Neuron (in vitro differentiated cells): ENCODE data around the gene NUP153.

Source experiments
- H2AFZ ChIP-seq: one replicate; pipeline ENCODE4 v1.6.1; 2013; ENCODE audit warnings: low read depth, mild to moderate bottlenecking, inconsistent platforms, low read length, moderate library complexity
- H3K27me3 ChIP-seq: one replicate; pipeline ENCODE4 v1.6.1; 2013; ENCODE audit warnings: low read length; ENCODE audit not compliant: insufficient read depth
- H3K36me3 ChIP-seq: one replicate; pipeline ENCODE4 v1.6.1; 2013; ENCODE audit warnings: low read length; ENCODE audit not compliant: insufficient read depth
- H3K4me1 ChIP-seq: one replicate; pipeline ENCODE4 v1.6.1; 2013; ENCODE audit warnings: low read length; ENCODE audit not compliant: insufficient read depth
- H3K4me3 ChIP-seq: 2 replicates; pipeline ENCODE4 v1.5.1; 2013; ENCODE audit warnings: mild to moderate bottlenecking, low read length, moderate library complexity
- H3K9me3 ChIP-seq: one replicate; pipeline ENCODE4 v1.6.1; 2013; ENCODE audit warnings: low read length

The NUP153 gene

GRCh38 chr6:17705778-17706579 lies 746 bp downstream of the NUP153 start:
- peaks cover 8% of the 10 kb centered on the region for H3K4me1 ChIP-seq
- no peaks in the 10 kb centered on the region for H3K9me3 ChIP-seq
- H3K36me3 ChIP-seq = no peaks in the 10 kb centered on the region

DNA sequence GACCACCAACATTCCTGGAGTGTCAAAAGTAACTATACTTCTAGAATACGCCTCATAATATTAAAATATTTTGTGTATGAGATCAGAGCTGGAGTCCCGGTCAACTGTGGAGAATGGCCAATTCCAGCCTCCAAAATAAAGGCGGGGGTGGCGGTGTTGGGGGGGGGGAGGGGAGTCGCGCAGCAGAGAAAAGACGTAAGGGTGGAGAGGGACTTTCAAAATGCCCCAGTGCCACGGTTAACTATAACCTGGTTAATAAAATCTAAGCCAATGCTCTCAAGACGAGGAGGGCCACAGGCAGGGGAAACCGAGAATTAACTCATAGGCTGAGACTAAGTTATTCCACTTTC lies 1.3 kb downstream of the NUP153 start:
- H3K27me3 ChIP-seq = no peaks in the 10 kb centered on the region
- peak overlapping the region; percentile 94 for H3K4me3 ChIP-seq
- H3K4me1 ChIP-seq = peaks cover 8% of the 10 kb centered on the region
- H3K36me3 ChIP-seq = no peaks in the 10 kb centered on the region
- no peaks in the 10 kb centered on the region for H3K9me3 ChIP-seq
- H2AFZ ChIP-seq = peak overlapping the region; percentile 66

More at GRCh38 chr6:17705778-17706579, 746 bp downstream of the NUP153 start:
- Histone ChIP-seq H3K4me3 (peak overlapping the region; percentile 94), H2AFZ (peak overlapping the region; percentile 66), H3K27me3 (no peaks in the 10 kb centered on the region)

DNA sequence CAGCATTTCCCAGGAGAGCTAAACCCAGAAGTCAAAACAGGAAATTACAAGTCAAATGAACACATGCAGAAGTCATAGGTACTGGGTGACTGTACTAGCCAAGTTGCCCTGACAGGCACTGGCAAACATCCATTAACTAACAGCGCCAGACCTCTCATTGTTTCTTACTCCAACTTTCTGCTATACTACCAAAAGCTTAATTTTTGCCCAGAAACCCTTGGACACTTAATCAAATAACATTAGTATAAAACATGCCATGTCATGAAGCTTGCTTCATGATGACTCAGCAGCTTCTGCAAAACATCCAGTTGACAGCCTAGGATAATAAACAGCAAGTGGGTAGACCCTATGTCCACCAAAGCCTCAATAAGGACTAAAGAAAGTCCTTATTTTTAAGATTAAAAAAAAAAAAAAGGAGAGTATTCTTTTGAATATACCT lies 3.5 kb downstream of the NUP153 start:
- Histone ChIP-seq H2AFZ (no peak overlapping the region), H3K36me3 (no peaks in the 10 kb centered on the region), H3K4me1 (peaks cover 8% of the 10 kb centered on the region), H3K4me3 (no peak overlapping the region), H3K9me3 (peaks cover 3% of the 10 kb centered on the region), H3K27me3 (no peaks in the 10 kb centered on the region)

DNA sequence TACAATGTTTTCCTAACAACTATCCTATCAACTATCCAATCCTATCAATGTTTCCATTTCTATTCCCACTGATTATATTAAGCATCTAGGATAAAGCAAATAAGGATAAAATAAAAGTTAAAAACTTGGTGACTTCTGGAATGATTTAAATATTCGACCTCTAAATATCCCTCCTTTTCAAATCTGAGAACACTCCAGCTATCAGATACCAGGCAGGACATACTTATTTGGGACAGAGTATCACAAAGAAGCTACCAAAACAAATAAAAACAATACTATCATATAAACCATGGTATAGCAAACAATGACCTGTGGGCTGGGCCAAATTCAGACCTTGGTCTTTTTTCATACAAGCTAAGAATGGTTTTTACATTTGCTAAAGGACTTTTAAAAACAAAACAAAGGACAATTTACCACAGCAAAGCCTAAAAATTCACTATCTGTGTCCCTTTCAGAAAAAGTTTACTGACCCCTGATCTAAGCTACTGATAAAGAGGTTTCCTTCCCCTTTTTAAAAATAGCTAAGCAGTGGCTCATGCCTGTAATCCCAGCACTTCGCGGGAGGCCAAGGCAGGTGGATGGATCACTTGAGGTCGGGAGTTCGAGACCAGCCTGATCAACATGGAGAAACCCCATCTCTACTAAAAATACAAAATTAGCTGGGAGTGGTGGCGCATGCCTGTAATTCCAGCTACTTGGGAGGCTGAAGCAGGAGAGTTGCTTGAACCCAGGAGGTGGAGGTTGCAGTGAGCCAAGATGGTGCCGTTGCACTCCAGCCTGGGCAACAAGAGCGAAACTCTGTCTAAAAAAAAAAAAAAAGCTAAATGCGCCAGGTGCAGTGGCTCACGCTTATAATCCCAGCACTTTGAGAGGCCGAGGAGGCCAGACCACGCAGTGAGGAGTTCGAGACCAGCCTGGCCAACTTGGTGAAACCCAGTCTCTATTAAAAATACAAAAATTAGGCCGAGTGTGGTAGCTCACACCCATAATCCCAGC lies 6.0 kb downstream of the NUP153 start:
- Histone ChIP-seq H3K9me3 (peaks cover 3% of the 10 kb centered on the region), H3K27me3 (no peaks in the 10 kb centered on the region), H3K4me3 (no peak overlapping the region), H3K36me3 (no peaks in the 10 kb centered on the region), H3K4me1 (peaks cover 6% of the 10 kb centered on the region), H2AFZ (no peak overlapping the region)

GRCh38 chr6:17691925-17692538 lies 14.7 kb downstream of the NUP153 start:
- no peaks in the 10 kb centered on the region for H3K9me3 ChIP-seq
- no peaks in the 10 kb centered on the region for H3K4me1 ChIP-seq
- H3K27me3 ChIP-seq = no peaks in the 10 kb centered on the region
- no peak overlapping the region for H3K4me3 ChIP-seq
- H3K36me3 ChIP-seq = peaks cover 14% of the 10 kb centered on the region
- no peak overlapping the region for H2AFZ ChIP-seq

- H2AFZ ChIP-seq = no peak overlapping the region
- no peaks in the 10 kb centered on the region for H3K4me1 ChIP-seq
- no peak overlapping the region for H3K4me3 ChIP-seq
- no peaks in the 10 kb centered on the region for H3K27me3 ChIP-seq
- H3K36me3 ChIP-seq = peaks cover 35% of the 10 kb centered on the region
- H3K9me3 ChIP-seq = no peaks in the 10 kb centered on the region
Observed at GRCh38 chr6:17688481-17688880, 18.2 kb downstream of the NUP153 start.

- H2AFZ ChIP-seq = no peak overlapping the region
- H3K27me3 ChIP-seq = no peaks in the 10 kb centered on the region
- H3K9me3 ChIP-seq = no peaks in the 10 kb centered on the region
- no peak overlapping the region for H3K4me3 ChIP-seq
- H3K36me3 ChIP-seq = peaks cover 48% of the 10 kb centered on the region
- H3K4me1 ChIP-seq = no peaks in the 10 kb centered on the region
Observed at GRCh38 chr6:17687136-17687535, 19.6 kb downstream of the NUP153 start.

- no peak overlapping the region for H2AFZ ChIP-seq
- no peaks in the 10 kb centered on the region for H3K4me1 ChIP-seq
- H3K4me3 ChIP-seq = no peak overlapping the region
- H3K27me3 ChIP-seq = no peaks in the 10 kb centered on the region
- no peaks in the 10 kb centered on the region for H3K9me3 ChIP-seq
- H3K36me3 ChIP-seq = peaks cover 53% of the 10 kb centered on the region
Observed at GRCh38 chr6:17684134-17684533, 22.6 kb downstream of the NUP153 start.

- Histone ChIP-seq H2AFZ (no peak overlapping the region), H3K36me3 (peaks cover 49% of the 10 kb centered on the region), H3K4me3 (no peak overlapping the region)
Observed at GRCh38 chr6:17683428-17683827, 23.3 kb downstream of the NUP153 start.

GRCh38 chr6:17679726-17680125 lies 27.0 kb downstream of the NUP153 start:
- peaks cover 36% of the 10 kb centered on the region for H3K36me3 ChIP-seq
- H3K4me3 ChIP-seq = no peak overlapping the region
- H3K27me3 ChIP-seq = no peaks in the 10 kb centered on the region
- H3K9me3 ChIP-seq = no peaks in the 10 kb centered on the region
- H3K4me1 ChIP-seq = no peaks in the 10 kb centered on the region
- no peak overlapping the region for H2AFZ ChIP-seq

More at GRCh38 chr6:17683428-17683827, 23.3 kb downstream of the NUP153 start:
- H3K27me3 ChIP-seq = no peaks in the 10 kb centered on the region
- H3K4me1 ChIP-seq = no peaks in the 10 kb centered on the region
- no peaks in the 10 kb centered on the region for H3K9me3 ChIP-seq

DNA sequence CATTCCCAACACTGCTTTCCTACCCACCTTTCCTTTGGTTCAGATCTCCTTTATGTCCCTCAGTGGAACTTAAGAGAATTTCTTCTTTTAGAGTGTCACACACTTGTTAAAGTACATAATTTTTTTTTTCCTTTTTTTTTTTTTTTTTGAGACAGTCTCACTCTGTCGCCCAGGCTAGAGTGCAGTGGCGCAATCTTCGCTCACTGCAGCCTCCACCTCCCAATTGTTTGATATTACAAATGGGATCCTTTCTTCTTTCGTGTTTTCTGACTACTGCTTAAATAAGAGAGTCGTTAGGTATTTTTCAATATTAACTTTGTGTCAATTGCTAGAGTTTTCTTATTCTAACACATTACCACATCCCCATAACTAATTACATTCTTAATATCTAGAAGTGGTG lies 29.1 kb downstream of the NUP153 start:
- H3K4me1 ChIP-seq = no peaks in the 10 kb centered on the region
- peaks cover 1% of the 10 kb centered on the region for H3K9me3 ChIP-seq
- H2AFZ ChIP-seq = no peak overlapping the region
- H3K36me3 ChIP-seq = peaks cover 37% of the 10 kb centered on the region
- no peaks in the 10 kb centered on the region for H3K27me3 ChIP-seq
- no peak overlapping the region for H3K4me3 ChIP-seq

DNA sequence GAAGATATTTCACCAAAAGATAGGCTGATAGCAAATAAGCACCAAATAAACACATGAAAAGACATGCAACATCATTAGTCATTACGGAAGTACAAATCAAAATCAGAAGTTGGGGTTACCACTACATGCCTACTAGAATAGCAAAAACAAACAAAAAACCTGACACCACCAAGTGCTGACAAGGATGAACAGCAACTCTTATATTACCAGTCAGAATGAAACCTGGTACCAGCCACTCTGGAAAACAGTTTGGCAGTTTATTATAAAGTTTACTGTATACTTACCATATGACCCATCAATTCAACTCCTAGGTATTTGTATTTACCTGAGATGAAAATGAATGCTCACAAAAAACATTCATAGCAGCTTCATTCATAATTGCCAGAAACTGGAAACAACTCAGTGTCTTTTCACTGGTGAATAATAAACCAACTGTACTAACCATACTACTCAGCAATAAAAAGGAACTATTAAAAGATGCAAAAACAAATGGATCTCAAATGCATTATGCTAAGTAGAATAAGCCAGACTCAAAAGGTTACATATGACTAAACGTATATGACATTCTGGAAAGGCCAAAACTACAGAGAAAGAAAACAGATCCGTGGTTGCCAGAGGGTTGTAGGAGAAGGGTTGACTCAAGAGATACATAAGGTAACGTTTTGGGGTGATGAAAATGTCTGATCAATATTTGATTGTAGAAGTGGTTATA lies 33.0 kb downstream of the NUP153 start:
- Histone ChIP-seq H2AFZ (no peak overlapping the region), H3K36me3 (peaks cover 57% of the 10 kb centered on the region), H3K27me3 (no peaks in the 10 kb centered on the region), H3K4me3 (no peak overlapping the region), H3K4me1 (no peaks in the 10 kb centered on the region), H3K9me3 (peaks cover 1% of the 10 kb centered on the region)
